ENCODE results near the gene BOC.

Gene BOC

GRCh38 chr3:113241292-113242095 lies 30.1 kb downstream of the BOC start:
- Histone ChIP-seq H3K36me3 (replicated peaks) (no peaks in the 10 kb centered on the region), H3K27me3 (ENCODE audit: low read depth) (no peaks in the 10 kb centered on the region), H3K9me3 (no peaks in the 10 kb centered on the region), H3K4me3 (no peak overlapping the region), H3K4me1 (peaks cover 33% of the 10 kb centered on the region)
- in situ Hi-C loops (cut with MboI; ENCODE audit: low sequenced_read_pairs) = no loop called here
- peak; percentile 81 to 88 for DNase-seq (ENCODE audit: low spot score in 2 of 2)

GRCh38 chr3:113242096-113242581 lies 30.8 kb downstream of the BOC start:
- H3K9me3 ChIP-seq = no peaks in the 10 kb centered on the region
- peaks cover 33% of the 10 kb centered on the region for H3K4me1 ChIP-seq
- no peak for DNase-seq (ENCODE audit: low spot score in 2 of 2)
- 0 out of 2 replicates have a peak overlapping the region, but pooled peaks have one; percentile 0 for H3K4me3 ChIP-seq
- no peaks in the 10 kb centered on the region for H3K36me3 ChIP-seq (replicated peaks)
- in situ Hi-C loops (cut with MboI; ENCODE audit: low sequenced_read_pairs) = no loop called here
- H3K27me3 ChIP-seq (ENCODE audit: low read depth) = no peaks in the 10 kb centered on the region

- Histone ChIP-seq H3K4me1 (peaks cover 33% of the 10 kb centered on the region), H3K4me3 (no peak overlapping the region), H3K27me3 (ENCODE audit: low read depth) (no peaks in the 10 kb centered on the region), H3K36me3 (replicated peaks) (no peaks in the 10 kb centered on the region), H3K9me3 (no peaks in the 10 kb centered on the region)
- in situ Hi-C loops (cut with MboI; ENCODE audit: low sequenced_read_pairs) = no loop called here
- no peak for DNase-seq (ENCODE audit: low spot score in 2 of 2)
Measured at GRCh38 chr3:113243071-113243470, 31.7 kb downstream of the BOC start.

- Histone ChIP-seq H3K36me3 (replicated peaks) (no peaks in the 10 kb centered on the region), H3K9me3 (no peaks in the 10 kb centered on the region), H3K4me1 (peaks cover 33% of the 10 kb centered on the region), H3K4me3 (no peak overlapping the region), H3K27me3 (ENCODE audit: low read depth) (no peaks in the 10 kb centered on the region)
- in situ Hi-C loops (cut with MboI; ENCODE audit: low sequenced_read_pairs) = no loop called here
- no peak for DNase-seq (ENCODE audit: low spot score in 2 of 2)
Measured at GRCh38 chr3:113243846-113244245, 32.5 kb downstream of the BOC start.

GRCh38 chr3:113245761-113246161 lies 34.4 kb downstream of the BOC start:
- no peak overlapping the region for H3K4me3 ChIP-seq
- no peaks in the 10 kb centered on the region for H3K9me3 ChIP-seq
- no peaks in the 10 kb centered on the region for H3K36me3 ChIP-seq (replicated peaks)
- no peaks in the 10 kb centered on the region for H3K27me3 ChIP-seq (ENCODE audit: low read depth)
- H3K4me1 ChIP-seq = peaks cover 33% of the 10 kb centered on the region
- peak; percentile 38 to 43 for DNase-seq (ENCODE audit: low spot score in 2 of 2)
- in situ Hi-C loops (cut with MboI; ENCODE audit: low sequenced_read_pairs) = no loop called here

- H3K4me3 ChIP-seq = no peak overlapping the region
- in situ Hi-C loops (cut with MboI; ENCODE audit: low sequenced_read_pairs) = no loop called here
- peaks cover 22% of the 10 kb centered on the region for H3K4me1 ChIP-seq
- no peak for DNase-seq (ENCODE audit: low spot score in 2 of 2)
- no peaks in the 10 kb centered on the region for H3K9me3 ChIP-seq
- no peaks in the 10 kb centered on the region for H3K36me3 ChIP-seq (replicated peaks)
- no peaks in the 10 kb centered on the region for H3K27me3 ChIP-seq (ENCODE audit: low read depth)
Measured at GRCh38 chr3:113247068-113247467, 35.7 kb downstream of the BOC start.

GRCh38 chr3:113247675-113248458 lies 36.5 kb downstream of the BOC start:
- H3K4me3 ChIP-seq = no peak overlapping the region
- peaks cover 15% of the 10 kb centered on the region for H3K4me1 ChIP-seq
- in situ Hi-C loops (cut with MboI; ENCODE audit: low sequenced_read_pairs) = no loop called here
- H3K36me3 ChIP-seq (replicated peaks) = no peaks in the 10 kb centered on the region
- no peaks in the 10 kb centered on the region for H3K27me3 ChIP-seq (ENCODE audit: low read depth)
- no peaks in the 10 kb centered on the region for H3K9me3 ChIP-seq
- no peak for DNase-seq (ENCODE audit: low spot score in 2 of 2)

- no peaks in the 10 kb centered on the region for H3K27me3 ChIP-seq (ENCODE audit: low read depth)
- no peaks in the 10 kb centered on the region for H3K9me3 ChIP-seq
- H3K4me1 ChIP-seq = peaks cover 11% of the 10 kb centered on the region
- no peaks in the 10 kb centered on the region for H3K36me3 ChIP-seq (replicated peaks)
- no peak overlapping the region for H3K4me3 ChIP-seq
- DNase-seq (ENCODE audit: low spot score in 2 of 2) = no peak
- in situ Hi-C loops (cut with MboI; ENCODE audit: low sequenced_read_pairs) = no loop called here
Measured at GRCh38 chr3:113249111-113249510, 37.8 kb downstream of the BOC start.

GRCh38 chr3:113249601-113250000 lies 38.2 kb downstream of the BOC start:
- Histone ChIP-seq H3K9me3 (no peaks in the 10 kb centered on the region), H3K27me3 (ENCODE audit: low read depth) (no peaks in the 10 kb centered on the region), H3K36me3 (replicated peaks) (no peaks in the 10 kb centered on the region), H3K4me3 (no peak overlapping the region), H3K4me1 (peaks cover 11% of the 10 kb centered on the region)
- in situ Hi-C loops (cut with MboI; ENCODE audit: low sequenced_read_pairs) = no loop called here
- DNase-seq (ENCODE audit: low spot score in 2 of 2) = no peak

GRCh38 chr3:113250566-113250965 lies 39.2 kb downstream of the BOC start:
- no peak for DNase-seq (ENCODE audit: low spot score in 2 of 2)
- in situ Hi-C loops (cut with MboI; ENCODE audit: low sequenced_read_pairs) = no loop called here
- H3K36me3 ChIP-seq (replicated peaks) = no peaks in the 10 kb centered on the region
- H3K4me1 ChIP-seq = peaks cover 7% of the 10 kb centered on the region
- H3K4me3 ChIP-seq = no peak overlapping the region
- no peaks in the 10 kb centered on the region for H3K9me3 ChIP-seq
- H3K27me3 ChIP-seq (ENCODE audit: low read depth) = no peaks in the 10 kb centered on the region

GRCh38 chr3:113251817-113252216 lies 40.5 kb downstream of the BOC start:
- DNase-seq (ENCODE audit: low spot score in 2 of 2) = no peak
- no peaks in the 10 kb centered on the region for H3K4me1 ChIP-seq
- no peaks in the 10 kb centered on the region for H3K27me3 ChIP-seq (ENCODE audit: low read depth)
- no peaks in the 10 kb centered on the region for H3K9me3 ChIP-seq
- in situ Hi-C loops (cut with MboI; ENCODE audit: low sequenced_read_pairs) = no loop called here
- H3K4me3 ChIP-seq = no peak overlapping the region
- no peaks in the 10 kb centered on the region for H3K36me3 ChIP-seq (replicated peaks)

GRCh38 chr3:113252553-113252952 lies 41.2 kb downstream of the BOC start:
- DNase-seq (ENCODE audit: low spot score in 2 of 2) = no peak
- in situ Hi-C loops (cut with MboI; ENCODE audit: low sequenced_read_pairs) = no loop called here
- H3K4me3 ChIP-seq = no peak overlapping the region
- H3K27me3 ChIP-seq (ENCODE audit: low read depth) = no peaks in the 10 kb centered on the region
- no peaks in the 10 kb centered on the region for H3K9me3 ChIP-seq
- no peaks in the 10 kb centered on the region for H3K4me1 ChIP-seq
- no peaks in the 10 kb centered on the region for H3K36me3 ChIP-seq (replicated peaks)

- no peak for DNase-seq (ENCODE audit: low spot score in 2 of 2)
- no peaks in the 10 kb centered on the region for H3K4me1 ChIP-seq
- in situ Hi-C loops (cut with MboI; ENCODE audit: low sequenced_read_pairs) = no loop called here
- no peaks in the 10 kb centered on the region for H3K27me3 ChIP-seq (ENCODE audit: low read depth)
- H3K9me3 ChIP-seq = no peaks in the 10 kb centered on the region
- H3K36me3 ChIP-seq (replicated peaks) = no peaks in the 10 kb centered on the region
- H3K4me3 ChIP-seq = no peak overlapping the region
Measured at GRCh38 chr3:113253702-113254101, 42.3 kb downstream of the BOC start.

Measured in HAP-1 (cell line).